GM23248 (cell line): ENCODE measurements around the gene IL2.

Experiments
- EZH2 ChIP-seq: fragments of 200-600 bp; sonication (generic); IDR thresholded peaks from 2 replicates; pipeline ENCODE4 v1.6.1; 2018; ENCODE audit warnings: antibody characterized with exemption, mild to moderate bottlenecking; ENCODE audit not compliant: insufficient read depth, poor library complexity, severe bottlenecking
- EZH2phosphoT487 ChIP-seq: fragments of 200-600 bp; sonication (generic); IDR thresholded peaks from 2 replicates; pipeline ENCODE4 v1.6.1; 2018; ENCODE audit warnings: antibody characterized with exemption, moderate library complexity, mild to moderate bottlenecking, low read depth; ENCODE audit not compliant: insufficient read depth

DNA sequence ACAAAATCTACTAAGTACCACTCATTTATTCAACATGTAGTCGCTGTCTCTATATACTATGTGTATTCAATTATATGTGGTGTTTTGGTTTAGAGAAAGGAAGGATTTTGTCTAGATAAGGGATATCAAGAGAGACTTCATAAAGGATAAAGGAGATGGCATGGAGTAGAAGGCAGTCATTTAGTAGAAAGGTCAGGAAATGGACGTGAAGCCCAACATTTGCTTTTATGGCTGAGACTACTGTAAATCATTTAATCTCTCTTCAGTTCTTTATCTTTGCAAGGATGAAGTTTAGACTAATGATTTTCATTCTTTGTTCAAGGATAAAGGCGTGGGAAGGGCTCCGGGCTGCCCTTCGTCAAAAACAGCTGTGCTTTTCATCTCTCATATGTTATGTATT lies 25.2 kb downstream of the IL2 start:
- TF ChIP-seq EZH2 (no peak), EZH2phosphoT487 (no peak)
